Vagina (tissue), 2 donors: Measurements from ENCODE around the gene ERP27.

Experiments
- POLR2A ChIP-seq, 2 donors: fragments of 450-650 bp; IDR thresholded peaks; one replicate each; pipeline ENCODE4 v1.6.1; 2017; ENCODE audit warnings: antibody characterized with exemption in 2 of 2, mild to moderate bottlenecking in 2 of 2, moderate library complexity in 2 of 2
- POLR2AphosphoS5 ChIP-seq, 2 donors: sonication (generic); formaldehyde crosslinking; IDR thresholded peaks; one replicate each; pipeline ENCODE4 v1.9.0; 2017; ENCODE audit warnings: antibody characterized with exemption in 2 of 2, mild to moderate bottlenecking in 2 of 2, low read depth in 1 of 2; ENCODE audit not compliant: insufficient read depth in 1 of 2
- TF ChIP-seq, protein P1 (sequence below), 3 experiments: fragments of 450-650 bp in 2 of 3; fragments of 200-600 bp in 1 of 3; sonication (generic) in 1 of 3; IDR thresholded peaks; one replicate each; pipeline ENCODE4 v1.5.1; 2017 to 2019; ENCODE audit warnings: antibody characterized with exemption in 3 of 3, mild to moderate bottlenecking in 2 of 3, moderate library complexity in 2 of 3

DNA sequence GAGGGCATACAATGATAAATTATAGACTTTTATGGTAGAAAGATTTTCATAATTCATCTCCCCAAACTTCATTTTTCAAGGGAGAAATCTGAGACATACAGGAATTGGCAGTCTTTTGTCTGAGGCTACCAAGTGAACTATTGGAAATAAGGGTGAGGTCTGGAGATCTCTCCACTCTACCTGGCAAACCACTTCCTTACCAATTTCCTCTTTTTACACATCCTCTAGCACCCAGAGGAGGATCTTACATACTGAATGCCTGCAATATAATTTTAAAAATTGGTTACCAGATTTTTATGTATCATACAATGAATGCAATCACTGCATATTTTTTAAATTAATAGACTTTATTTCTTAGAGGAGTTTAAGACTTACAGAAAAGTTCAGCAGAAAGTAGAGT, 41.1 kb upstream of the ERP27 start:
- TF ChIP-seq, protein P1, sequence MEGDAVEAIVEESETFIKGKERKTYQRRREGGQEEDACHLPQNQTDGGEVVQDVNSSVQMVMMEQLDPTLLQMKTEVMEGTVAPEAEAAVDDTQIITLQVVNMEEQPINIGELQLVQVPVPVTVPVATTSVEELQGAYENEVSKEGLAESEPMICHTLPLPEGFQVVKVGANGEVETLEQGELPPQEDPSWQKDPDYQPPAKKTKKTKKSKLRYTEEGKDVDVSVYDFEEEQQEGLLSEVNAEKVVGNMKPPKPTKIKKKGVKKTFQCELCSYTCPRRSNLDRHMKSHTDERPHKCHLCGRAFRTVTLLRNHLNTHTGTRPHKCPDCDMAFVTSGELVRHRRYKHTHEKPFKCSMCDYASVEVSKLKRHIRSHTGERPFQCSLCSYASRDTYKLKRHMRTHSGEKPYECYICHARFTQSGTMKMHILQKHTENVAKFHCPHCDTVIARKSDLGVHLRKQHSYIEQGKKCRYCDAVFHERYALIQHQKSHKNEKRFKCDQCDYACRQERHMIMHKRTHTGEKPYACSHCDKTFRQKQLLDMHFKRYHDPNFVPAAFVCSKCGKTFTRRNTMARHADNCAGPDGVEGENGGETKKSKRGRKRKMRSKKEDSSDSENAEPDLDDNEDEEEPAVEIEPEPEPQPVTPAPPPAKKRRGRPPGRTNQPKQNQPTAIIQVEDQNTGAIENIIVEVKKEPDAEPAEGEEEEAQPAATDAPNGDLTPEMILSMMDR (IDR thresholded peaks at IDR 0.05), result no peak
- TF ChIP-seq POLR2A (IDR thresholded peaks at IDR 0.05) (no peak), POLR2AphosphoS5 (IDR thresholded peaks at IDR 0.05; ENCODE audit: insufficient read depth in 1 of 2, low read depth in 1 of 2) (no peak)
